GM10847 (cell line): ENCODE data around the gene NSUN7.

ENCODE experiments used
- POLR2A ChIP-seq: IDR thresholded peaks from 2 replicates; pipeline ENCODE4 v1.6.1; 2011; ENCODE audit not compliant: insufficient read length; ENCODE audit errors: extremely low read depth

The NSUN7 gene

DNA sequence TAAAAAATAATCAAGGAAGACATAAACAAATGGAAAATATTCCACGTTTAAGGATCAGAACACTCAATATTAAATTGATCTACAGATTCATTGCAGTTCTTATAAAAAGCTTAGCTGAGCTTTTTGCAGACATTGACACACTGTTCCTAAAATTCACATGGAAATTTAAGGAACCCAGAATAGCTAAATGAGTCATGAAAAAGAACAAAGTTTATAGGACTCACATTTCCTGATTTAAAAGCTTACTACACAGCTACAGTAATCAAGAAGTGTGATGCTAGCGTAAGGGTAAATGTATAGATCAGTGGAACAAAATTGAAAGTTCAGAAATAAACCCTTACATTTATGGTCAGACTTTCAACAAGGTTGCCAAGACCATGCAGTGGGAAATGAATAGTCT lies 33.1 kb downstream of the NSUN7 start:
- TF ChIP-seq POLR2A, result no peak

DNA sequence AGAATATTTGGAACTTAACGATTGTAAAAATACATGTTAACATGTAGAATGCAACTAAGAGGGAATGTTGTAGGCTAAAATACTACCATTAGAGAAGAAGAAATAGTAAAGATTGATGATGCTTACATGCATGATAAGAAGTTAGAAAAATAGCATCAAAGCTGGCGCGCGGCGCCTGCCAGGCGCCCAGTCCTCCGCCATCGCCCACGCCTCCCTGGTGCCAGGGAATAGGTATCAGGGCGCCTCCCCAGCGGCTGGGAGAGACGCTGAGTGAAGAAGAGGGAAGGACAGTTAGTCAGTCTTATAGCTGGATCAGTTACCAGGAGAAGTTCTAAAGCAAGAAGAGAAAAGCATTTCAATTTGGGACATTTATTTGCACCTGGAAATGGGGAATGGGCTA lies 36.0 kb downstream of the NSUN7 start:
- TF ChIP-seq POLR2A, result no peak

DNA sequence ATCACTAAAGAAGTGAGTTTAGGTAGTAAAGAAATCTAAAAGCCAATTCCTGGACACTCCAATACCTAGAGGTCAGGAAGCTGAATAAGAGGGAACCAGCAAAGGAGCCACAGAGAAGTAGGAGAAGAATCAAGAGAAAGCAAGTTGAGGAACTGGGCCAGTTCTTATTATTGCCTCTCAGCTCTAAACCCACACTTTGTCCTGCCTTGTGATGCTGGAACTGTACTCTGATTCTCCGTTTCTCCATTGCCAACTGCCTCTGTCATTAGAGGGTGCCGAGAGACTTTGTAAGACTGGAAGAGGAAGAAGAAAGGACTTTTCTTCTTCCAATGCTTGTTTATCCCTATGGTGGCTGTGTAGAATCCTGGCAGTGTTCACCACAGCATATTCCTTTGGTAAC lies 38.6 kb downstream of the NSUN7 start:
- no peak for TF ChIP-seq POLR2A

DNA sequence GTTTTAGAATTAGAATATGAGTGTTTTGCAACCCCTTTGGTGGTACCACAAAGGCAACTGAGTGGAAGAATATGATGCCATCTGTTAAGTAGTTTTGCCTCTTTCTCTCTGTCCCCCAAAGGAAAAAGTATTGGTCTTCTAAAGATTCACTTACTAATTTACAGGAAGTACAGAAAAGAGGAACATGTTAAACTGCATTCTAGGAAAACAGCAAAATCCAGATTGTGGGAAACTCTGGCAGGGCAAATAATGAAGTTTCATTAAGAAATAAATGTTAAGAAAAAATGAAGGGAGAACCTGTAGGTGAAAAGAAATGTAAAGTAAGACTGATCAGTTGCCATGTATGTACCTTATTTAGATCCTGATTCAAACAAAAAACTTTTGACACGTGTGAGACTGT lies 39.3 kb downstream of the NSUN7 start:
- TF ChIP-seq POLR2A, result no peak

DNA sequence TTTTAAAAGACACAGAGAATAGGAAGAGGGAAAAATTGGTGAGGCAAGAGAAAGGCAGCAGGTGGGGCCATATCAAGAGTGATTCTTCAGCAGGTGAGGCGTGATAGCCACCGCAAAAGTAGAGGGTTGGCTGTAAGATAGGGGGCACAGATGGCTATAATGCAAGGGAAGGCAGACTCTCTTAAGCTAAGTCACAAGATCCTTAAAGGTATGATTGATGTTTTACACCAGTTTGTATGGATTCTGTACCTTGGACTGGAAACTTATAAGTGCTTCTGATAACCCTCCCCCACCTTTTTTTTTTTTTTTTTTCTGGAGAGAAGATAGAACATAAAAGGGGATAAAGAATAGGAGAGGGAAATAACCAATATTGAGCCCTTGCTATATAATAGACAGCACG lies 40.0 kb downstream of the NSUN7 start:
- TF ChIP-seq POLR2A, result no peak

DNA sequence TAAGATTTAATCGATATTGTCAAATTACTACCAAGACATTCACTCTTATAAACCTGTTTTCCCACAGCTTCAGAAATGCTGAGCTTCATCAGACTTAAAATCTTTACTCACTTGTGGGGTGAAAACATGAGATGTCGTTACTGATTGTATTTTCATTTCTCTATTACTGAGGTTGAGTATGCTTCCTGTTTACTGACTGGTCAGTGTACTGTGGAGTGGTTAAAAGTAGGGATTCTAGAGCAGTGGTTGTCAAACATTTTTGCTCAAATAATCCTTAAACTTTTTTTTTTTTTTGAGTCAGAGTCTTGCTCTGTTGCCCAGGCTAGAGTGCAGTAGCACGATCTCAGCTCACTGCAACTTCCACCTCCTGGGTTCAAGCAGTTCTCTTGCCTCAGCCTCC lies 50.3 kb downstream of the NSUN7 start:
- no peak for TF ChIP-seq POLR2A

DNA sequence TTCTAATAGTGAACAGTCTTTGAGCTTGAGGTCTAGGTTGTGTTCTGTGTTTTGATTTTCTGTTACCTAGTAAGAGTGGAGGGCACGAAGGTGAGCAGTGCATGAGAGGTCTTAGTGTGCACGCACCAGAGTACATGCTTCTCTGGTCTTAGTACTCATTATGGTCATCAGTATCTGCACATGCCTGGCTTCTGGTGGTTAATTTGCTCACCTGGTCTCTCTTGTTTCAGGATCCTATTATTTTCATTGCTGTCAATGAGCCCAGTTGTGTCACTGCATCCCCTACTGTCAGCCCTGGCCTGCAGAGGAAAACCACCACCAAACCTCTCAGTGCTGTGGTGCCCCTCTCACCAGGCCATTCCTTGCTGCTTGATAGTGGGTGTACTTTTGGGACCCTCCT lies 54.8 kb downstream of the NSUN7 start:
- no peak for TF ChIP-seq POLR2A

DNA sequence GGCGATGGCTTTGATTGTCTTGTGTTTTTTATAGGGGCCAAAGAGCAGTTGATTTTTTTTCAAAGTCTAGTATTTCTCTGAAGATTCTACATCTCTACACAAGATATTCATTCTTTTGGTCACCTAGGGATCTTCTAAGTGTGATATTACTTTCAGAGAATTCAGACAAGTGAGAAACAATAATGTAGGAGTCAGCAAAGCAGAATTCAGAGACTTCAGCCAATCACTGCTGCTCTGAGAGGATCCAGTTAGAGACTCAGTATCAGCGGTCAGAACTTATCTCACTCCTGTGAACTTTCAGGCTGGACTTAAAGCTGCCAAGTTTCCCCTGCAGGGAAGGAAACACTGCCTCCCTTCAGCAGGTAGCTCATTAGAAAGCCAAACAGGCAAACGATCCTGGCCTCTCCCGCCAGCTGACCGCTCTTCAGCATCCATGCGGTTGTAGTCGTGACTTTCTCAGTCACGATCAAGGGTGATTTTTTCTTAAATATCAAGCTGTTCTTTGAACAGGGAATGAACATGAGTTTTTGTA lies 59.2 kb downstream of the NSUN7 start:
- TF ChIP-seq POLR2A, result no peak

DNA sequence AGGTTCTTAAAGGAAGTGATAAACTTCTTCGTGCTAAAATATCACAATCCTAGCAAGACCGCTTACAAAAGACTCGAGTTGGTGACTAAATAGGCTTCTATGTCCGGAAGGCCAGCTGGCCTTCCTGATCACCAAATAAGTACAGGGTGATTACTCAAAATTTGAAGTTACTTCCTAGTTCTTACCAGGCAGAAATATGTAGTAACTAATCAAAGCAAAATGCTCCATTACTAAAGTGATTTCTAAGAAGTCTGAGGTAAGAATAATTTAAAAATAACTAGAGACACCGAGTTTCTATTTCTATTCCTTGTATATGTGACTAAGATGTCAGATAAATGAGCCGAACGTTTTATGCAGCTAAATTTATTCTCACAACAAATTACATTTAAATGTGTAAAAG lies 62.2 kb downstream of the NSUN7 start:
- no peak for TF ChIP-seq POLR2A

DNA sequence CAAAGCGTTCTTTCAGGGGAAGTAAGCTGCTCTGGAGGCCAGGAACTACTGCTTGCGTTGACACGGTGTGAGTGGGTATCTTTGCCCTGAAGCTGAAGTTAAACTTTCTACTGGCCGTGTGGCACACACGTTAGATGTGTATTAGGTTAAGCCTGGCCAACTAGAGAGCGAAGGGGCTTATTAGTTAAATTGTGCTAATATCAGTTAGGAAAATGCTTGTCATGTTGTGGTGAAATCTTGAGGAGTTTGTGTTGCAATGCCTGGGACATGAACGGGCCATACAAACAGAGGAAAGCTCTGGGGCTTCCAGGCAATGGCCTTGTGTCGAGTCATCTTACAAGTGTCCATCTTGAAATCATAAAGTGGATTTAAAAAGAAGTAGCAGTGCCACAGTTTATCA lies 62.6 kb downstream of the NSUN7 start:
- no peak for TF ChIP-seq POLR2A

DNA sequence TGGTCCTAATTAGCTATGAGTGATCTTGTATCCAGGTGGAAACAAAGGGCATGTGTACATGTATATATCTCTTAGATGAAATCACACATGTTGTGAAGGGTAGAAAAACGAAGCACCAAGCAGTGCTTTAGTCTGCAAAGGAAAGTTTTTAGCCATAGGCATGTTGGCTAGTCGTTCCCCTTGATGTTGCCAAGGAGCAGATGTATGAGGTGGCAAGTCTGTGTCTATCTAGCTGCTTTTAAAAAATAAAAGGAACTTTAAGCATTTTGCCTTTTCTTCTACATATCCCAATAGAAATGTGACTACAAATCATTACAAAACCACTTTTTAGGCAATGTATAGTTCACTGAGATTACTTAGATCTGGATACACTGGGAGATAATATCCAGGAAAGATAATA lies 63.1 kb downstream of the NSUN7 start:
- no peak for TF ChIP-seq POLR2A

DNA sequence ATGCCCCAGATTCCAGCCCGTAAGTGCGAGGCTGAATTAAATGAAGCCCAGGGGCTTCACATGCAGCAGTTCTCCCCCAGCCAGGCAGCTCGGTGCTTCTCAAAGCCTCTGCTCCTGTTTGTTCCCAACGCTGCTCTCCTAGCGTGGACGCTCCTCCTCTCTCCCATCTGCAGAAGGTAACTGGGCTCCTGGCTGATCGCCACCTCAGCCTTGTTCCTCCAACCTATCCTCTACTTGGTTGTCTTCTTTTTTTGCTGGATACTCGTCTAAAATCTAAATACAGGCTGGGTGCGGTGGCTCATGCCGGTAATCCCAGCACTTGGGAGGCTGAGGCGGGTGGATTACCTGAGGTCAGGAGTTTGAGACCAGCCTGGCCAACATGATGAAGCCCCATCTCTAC lies 70.3 kb downstream of the NSUN7 start:
- TF ChIP-seq POLR2A, result no peak

DNA sequence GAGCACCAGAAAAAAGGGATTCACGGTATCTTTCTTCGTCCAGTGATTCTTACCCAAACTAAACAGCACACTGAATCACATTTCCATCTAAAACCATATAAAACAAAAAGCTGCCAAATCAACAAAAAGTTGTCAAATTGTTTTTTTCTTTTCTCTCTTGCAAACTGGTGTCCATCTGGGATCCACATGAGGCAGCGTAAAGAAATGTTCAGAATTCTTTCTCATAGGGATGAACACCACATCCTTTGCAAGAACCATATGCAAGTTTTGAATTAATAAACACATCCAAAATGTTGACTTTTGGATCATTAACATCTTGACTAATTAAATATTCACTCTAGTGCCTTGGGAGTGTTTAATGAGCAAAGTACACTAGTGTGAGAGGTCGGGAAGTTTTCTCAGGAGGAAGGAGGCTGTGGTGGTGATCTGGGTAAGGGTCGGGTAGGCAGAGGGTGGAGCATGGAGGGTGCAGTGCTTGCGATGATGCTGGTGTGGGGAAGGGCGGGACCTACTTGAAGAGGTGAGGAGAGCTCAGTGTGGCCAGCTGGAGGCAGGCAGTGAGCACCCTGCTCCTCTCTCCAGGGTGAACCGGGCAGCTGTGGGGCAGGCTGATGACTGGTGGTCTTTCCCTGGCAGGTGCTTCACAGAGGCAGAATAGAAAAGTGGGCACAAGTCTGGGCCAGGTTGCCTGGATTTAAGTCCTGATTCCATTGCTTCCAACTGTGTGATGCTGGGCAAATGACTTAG lies 72.8 kb downstream of the NSUN7 start:
- TF ChIP-seq POLR2A, result no peak

DNA sequence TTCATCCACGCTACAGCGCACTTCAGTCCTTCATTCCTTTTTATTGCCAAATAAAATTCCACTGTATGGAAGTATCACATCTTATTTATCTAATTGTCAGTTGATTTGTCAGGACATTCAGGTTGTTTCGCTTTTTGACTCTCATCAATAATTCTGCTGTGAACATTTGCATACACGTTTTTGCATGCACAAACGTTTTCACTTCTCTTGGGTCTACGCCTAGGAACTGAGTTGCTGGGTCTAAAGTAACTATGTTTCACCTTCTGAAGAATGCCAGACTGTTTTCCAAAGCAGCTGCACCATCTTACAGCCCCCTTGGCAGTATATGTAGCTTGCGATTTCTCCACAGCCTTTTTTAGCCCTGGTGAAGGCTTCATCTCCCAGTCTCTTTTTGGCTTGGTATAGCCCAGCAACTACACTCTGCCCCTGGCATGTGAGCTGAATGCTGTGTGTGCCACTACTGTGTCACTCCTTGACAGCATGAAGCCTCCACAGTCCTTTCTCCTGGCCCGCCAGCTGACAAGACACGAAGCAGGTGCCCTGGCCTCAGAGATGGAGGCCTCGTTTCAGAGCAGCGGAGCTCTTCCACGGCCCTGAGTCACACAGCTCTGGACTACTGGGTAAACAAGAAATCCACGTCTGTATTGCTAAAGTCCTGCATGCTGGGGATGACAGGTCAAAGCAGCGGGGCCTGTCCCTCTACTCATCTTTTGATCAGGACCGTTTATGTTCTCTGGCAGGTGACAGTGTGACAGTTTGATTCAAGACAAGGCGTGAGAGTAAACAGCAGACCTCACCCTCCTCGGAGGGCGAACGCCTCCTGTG lies 75.5 kb downstream of the NSUN7 start:
- no peak for TF ChIP-seq POLR2A

DNA sequence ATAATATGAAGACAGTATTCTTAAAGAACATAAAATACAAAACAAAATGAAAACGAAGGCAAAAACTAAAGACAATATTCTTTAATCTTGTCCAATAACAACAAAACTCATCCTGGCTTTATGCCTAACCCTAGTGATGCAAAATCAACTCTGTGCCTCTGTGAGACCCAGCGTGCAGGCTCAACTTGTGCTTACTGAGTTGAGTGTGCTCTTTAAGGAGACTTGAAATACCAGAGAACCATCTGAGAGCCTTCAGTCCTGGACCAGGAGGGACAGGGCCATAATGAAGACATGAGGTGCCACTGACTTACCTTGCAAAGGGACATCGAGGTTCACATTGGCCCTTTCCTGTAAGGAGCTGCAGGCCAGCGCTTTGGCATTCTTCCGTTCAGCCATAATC lies 77.1 kb downstream of the NSUN7 start:
- no peak for TF ChIP-seq POLR2A

DNA sequence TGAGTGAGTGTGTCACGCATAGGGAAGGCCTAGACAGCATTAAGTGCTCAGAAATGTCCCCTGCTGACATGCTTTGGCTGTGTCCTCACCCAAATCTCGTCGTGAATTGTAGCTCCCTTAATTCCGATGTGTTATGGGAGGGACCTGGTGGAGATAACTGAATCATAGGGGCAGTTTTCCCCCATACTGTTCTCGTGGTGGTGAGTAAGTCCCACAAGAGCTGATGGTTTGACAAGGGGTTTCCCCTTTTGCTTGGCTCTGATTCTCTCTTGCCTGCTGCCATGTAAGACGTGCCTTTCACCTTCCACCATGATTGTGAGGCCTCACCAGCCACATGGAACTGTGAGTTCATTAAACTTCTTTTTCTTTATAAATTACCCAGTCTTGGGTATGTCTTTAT lies 78.0 kb downstream of the NSUN7 start:
- no peak for TF ChIP-seq POLR2A
